PC-3 (cell line): ENCODE data around the gene TRIM71. TPM values are rescaled to one million over a fixed set of nuclear protein-coding genes. Genes with fewer than 3 reads are reported as not detected.

Source experiments
- ATAC-seq: fragments of 200-7000 bp; cut with Tn5 transposase; 2 replicates; pipeline ENCODE4 v1.9.1; 2020; ENCODE audit warnings: mild to moderate bottlenecking, moderate library complexity
- BruUV-seq: library from RNA; stranded (reverse); fragments of 400-500 nt; replicated peaks from 2 replicates; lab custom pipeline; 2021; lab: Mats Ljungman, UMichigan
- CTCF ChIA-PET: fragments of 300-600 bp; sonication (Branson Sonifier 250); formaldehyde crosslinking; loops from one replicate; lab custom pipeline; 2022; ENCODE audit warnings: antibody characterized with exemption; lab: Charles Lee
- POLR2A ChIA-PET: fragments of 300-600 bp; sonication (Branson Sonifier 250); formaldehyde crosslinking; loops from one replicate; lab custom pipeline; 2022; ENCODE audit warnings: antibody characterized with exemption; ENCODE audit not compliant: unreplicated experiment; lab: Charles Lee
- DNase-seq: peaks from one replicate; pipeline ENCODE4 v3.0.0-alpha.2; 2015
- H2AFZ ChIP-seq: fragments of 300-600 bp; sonication (generic); 2 replicates; pipeline ENCODE4 v1.6.0; 2016; ENCODE audit warnings: antibody characterized with exemption, low read length
- H3F3A ChIP-seq: fragments of 300-600 bp; sonication (generic); one replicate; pipeline ENCODE4 v1.6.0; 2017; ENCODE audit warnings: antibody characterized with exemption, low read length, control low read depth, mild to moderate bottlenecking; ENCODE audit not compliant: unreplicated experiment
- H3K27ac ChIP-seq: fragments of 300-600 bp; sonication (generic); 2 replicates; pipeline ENCODE4 v1.5.1; 2016; ENCODE audit warnings: mild to moderate bottlenecking, low read length
- H3K27me3 ChIP-seq: fragments of 300-600 bp; sonication (generic); 2 replicates; pipeline ENCODE4 v1.6.1; 2016; ENCODE audit warnings: low read length, mixed read lengths
- H3K36me3 ChIP-seq: fragments of 300-600 bp; sonication (generic); 2 replicates; pipeline ENCODE4 v1.6.1; 2016; ENCODE audit warnings: low read depth, mixed run types, low read length, mixed read lengths
- H3K4me1 ChIP-seq: fragments of 300-600 bp; sonication (generic); 2 replicates; pipeline ENCODE4 v1.5.1; 2016; ENCODE audit warnings: low read length; ENCODE audit not compliant: insufficient read depth
- H3K4me2 ChIP-seq: fragments of 300-600 bp; sonication (generic); 2 replicates; pipeline ENCODE4 v1.6.0; 2016; ENCODE audit warnings: low read length
- H3K4me3 ChIP-seq: fragments of 300-600 bp; sonication (generic); 2 replicates; pipeline ENCODE4 v1.5.1; 2016; ENCODE audit warnings: mild to moderate bottlenecking, low read length, mixed read lengths
- H3K79me2 ChIP-seq: fragments of 300-600 bp; sonication (generic); 2 replicates; pipeline ENCODE4 v1.6.1; 2017; ENCODE audit warnings: low read length, mixed read lengths
- H3K9ac ChIP-seq: fragments of 300-600 bp; sonication (generic); 2 replicates; pipeline ENCODE4 v1.6.0; 2016; ENCODE audit warnings: mild to moderate bottlenecking, low read length
- H3K9me2 ChIP-seq: fragments of 300-600 bp; sonication (generic); replicated peaks from 2 replicates; pipeline ENCODE4 v1.6.1; 2016; ENCODE audit warnings: mixed run types, low read length, mixed read lengths
- H3K9me3 ChIP-seq: fragments of 300-600 bp; sonication (generic); 2 replicates; pipeline ENCODE4 v1.6.1; 2016; ENCODE audit warnings: low read length, mixed read lengths
- H4K20me1 ChIP-seq: fragments of 300-600 bp; sonication (generic); 2 replicates; pipeline ENCODE4 v1.6.1; 2016; ENCODE audit warnings: low read length, mixed read lengths
- EZH2 ChIP-seq: fragments of 300-600 bp; sonication (generic); IDR thresholded peaks from one replicate; pipeline ENCODE4 v1.6.1; 2017; ENCODE audit warnings: antibody characterized with exemption, mild to moderate bottlenecking, low read length; ENCODE audit not compliant: unreplicated experiment
- EZH2phosphoT487 ChIP-seq: fragments of 300-600 bp; sonication (generic); IDR thresholded peaks from 2 replicates; pipeline ENCODE4 v1.6.1; 2018; ENCODE audit warnings: mild to moderate bottlenecking, antibody characterized with exemption, low read length, borderline replicate concordance
- intact Hi-C: fragments of 100-400 bp; cut with micrococcal nuclease; formaldehyde crosslinking; loops from 2 replicates; pipeline ENCODE4 v1.9.0; 2023
- total RNA-seq: library from RNA; depleted of rRNA; stranded (reverse); fragments of >200 nt; gene quantifications from 2 replicates; pipeline ENCODE4 v1.2.3, GENCODE V29; 2014
- TF ChIP-seq, protein P1 (sequence below): fragments of 300-600 bp; sonication (generic); conservative IDR thresholded peaks from 2 replicates; pipeline ENCODE4 v1.5.1; 2017; ENCODE audit warnings: antibody characterized with exemption, low read depth, mild to moderate bottlenecking, low read length

Gene TRIM71
- total RNA-seq, 1 experiment from 2014 or later = 0.11 TPM

GRCh38 chr3:32856901-32857507, 39.2 kb downstream of the TRIM71 start:
- peaks cover 8% of the 10 kb centered on the region for H3K4me1 ChIP-seq
- ATAC-seq (no peak), DNase-seq (no peak)
- ChIA-PET CTCF (no interaction called here), POLR2A (no interaction called here)
- H3K4me2 ChIP-seq = no peak overlapping the region
- no peaks in the 10 kb centered on the region for H3K9me3 ChIP-seq
- H3K9me2 ChIP-seq = no peaks in the 10 kb centered on the region
- H3K36me3 ChIP-seq = no peaks in the 10 kb centered on the region
- no peaks in the 10 kb centered on the region for H3K27me3 ChIP-seq
- H4K20me1 ChIP-seq = no peaks in the 10 kb centered on the region
- H3F3A ChIP-seq = no peaks in the 10 kb centered on the region
- TF ChIP-seq, protein P1, sequence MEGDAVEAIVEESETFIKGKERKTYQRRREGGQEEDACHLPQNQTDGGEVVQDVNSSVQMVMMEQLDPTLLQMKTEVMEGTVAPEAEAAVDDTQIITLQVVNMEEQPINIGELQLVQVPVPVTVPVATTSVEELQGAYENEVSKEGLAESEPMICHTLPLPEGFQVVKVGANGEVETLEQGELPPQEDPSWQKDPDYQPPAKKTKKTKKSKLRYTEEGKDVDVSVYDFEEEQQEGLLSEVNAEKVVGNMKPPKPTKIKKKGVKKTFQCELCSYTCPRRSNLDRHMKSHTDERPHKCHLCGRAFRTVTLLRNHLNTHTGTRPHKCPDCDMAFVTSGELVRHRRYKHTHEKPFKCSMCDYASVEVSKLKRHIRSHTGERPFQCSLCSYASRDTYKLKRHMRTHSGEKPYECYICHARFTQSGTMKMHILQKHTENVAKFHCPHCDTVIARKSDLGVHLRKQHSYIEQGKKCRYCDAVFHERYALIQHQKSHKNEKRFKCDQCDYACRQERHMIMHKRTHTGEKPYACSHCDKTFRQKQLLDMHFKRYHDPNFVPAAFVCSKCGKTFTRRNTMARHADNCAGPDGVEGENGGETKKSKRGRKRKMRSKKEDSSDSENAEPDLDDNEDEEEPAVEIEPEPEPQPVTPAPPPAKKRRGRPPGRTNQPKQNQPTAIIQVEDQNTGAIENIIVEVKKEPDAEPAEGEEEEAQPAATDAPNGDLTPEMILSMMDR = no peak
- H3K4me3 ChIP-seq = no peak overlapping the region
- H3K27ac ChIP-seq = no peak overlapping the region
- H2AFZ ChIP-seq = no peak overlapping the region
- no peak overlapping the region for H3K9ac ChIP-seq
- no peaks in the 10 kb centered on the region for H3K79me2 ChIP-seq
- no TSS peak for BruUV-seq
- intact Hi-C loops = no loop called here

DNA sequence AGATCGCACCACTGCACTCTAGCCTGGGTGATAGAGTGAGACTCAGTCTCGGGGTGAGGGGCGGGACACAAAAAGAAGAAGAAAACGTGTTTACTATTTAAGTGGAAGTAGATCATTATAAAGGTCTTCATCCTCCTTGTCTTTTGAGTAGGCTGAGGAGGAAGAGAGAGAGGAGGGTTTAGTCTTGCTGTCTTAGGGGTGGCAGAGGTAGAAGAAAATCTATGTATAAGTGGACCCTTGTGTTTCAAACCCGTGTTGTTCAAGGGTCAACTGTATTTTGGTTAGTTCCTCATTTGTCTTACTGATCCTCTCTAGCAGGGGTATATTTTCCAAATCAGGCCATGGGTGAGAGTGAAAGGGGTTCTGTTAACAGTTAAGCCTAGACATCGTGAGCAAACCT, 40.1 kb downstream of the TRIM71 start:
- ChIA-PET CTCF (no interaction called here), POLR2A (no interaction called here)
- no peaks in the 10 kb centered on the region for H4K20me1 ChIP-seq
- ATAC-seq (no peak), DNase-seq (no peak)
- peaks cover 8% of the 10 kb centered on the region for H3K4me1 ChIP-seq
- intact Hi-C loops = no loop called here
- H3K27me3 ChIP-seq = no peaks in the 10 kb centered on the region
- no peak overlapping the region for H3K27ac ChIP-seq
- no TSS peak for BruUV-seq
- H3K79me2 ChIP-seq = no peaks in the 10 kb centered on the region
- H3K4me3 ChIP-seq = no peak overlapping the region
- no peaks in the 10 kb centered on the region for H3K9me3 ChIP-seq
- no peaks in the 10 kb centered on the region for H3K36me3 ChIP-seq
- H3K9me2 ChIP-seq = no peaks in the 10 kb centered on the region
- H3K9ac ChIP-seq = no peak overlapping the region
- no peak overlapping the region for H3K4me2 ChIP-seq
- TF ChIP-seq, protein P1 = no peak
- TF ChIP-seq EZH2phosphoT487 (no peak), EZH2 (no peak)
- H3F3A ChIP-seq = no peaks in the 10 kb centered on the region
- no peak overlapping the region for H2AFZ ChIP-seq

GRCh38 chr3:32859604-32860237, 41.9 kb downstream of the TRIM71 start:
- CTCF ChIA-PET = no interaction called here
- Histone ChIP-seq H3K9ac (no peak overlapping the region), H3K4me1 (peaks cover 8% of the 10 kb centered on the region), H3K9me2 (no peaks in the 10 kb centered on the region), H3K9me3 (no peaks in the 10 kb centered on the region), H3K27me3 (no peaks in the 10 kb centered on the region), H3F3A (no peaks in the 10 kb centered on the region), H3K4me2 (no peak overlapping the region), H3K27ac (no peak overlapping the region), H4K20me1 (no peaks in the 10 kb centered on the region), H3K36me3 (no peaks in the 10 kb centered on the region), H3K4me3 (no peak overlapping the region), H2AFZ (no peak overlapping the region), H3K79me2 (no peaks in the 10 kb centered on the region)
- no TSS peak for BruUV-seq
- POLR2A ChIA-PET = no interaction called here
- intact Hi-C loops = no loop called here
- DNase-seq (no peak), ATAC-seq (no peak)
- TF ChIP-seq EZH2 (no peak), EZH2phosphoT487 (no peak)
- TF ChIP-seq, protein P1 = no peak
